ENCODE measurements around the gene PRSS53.
"Not testable (repeated sequence)": the region's sequence is repeated elsewhere in the genome, so short reads cannot be mapped to it uniquely, and the experiment has no call there.

Gene PRSS53

DNA sequence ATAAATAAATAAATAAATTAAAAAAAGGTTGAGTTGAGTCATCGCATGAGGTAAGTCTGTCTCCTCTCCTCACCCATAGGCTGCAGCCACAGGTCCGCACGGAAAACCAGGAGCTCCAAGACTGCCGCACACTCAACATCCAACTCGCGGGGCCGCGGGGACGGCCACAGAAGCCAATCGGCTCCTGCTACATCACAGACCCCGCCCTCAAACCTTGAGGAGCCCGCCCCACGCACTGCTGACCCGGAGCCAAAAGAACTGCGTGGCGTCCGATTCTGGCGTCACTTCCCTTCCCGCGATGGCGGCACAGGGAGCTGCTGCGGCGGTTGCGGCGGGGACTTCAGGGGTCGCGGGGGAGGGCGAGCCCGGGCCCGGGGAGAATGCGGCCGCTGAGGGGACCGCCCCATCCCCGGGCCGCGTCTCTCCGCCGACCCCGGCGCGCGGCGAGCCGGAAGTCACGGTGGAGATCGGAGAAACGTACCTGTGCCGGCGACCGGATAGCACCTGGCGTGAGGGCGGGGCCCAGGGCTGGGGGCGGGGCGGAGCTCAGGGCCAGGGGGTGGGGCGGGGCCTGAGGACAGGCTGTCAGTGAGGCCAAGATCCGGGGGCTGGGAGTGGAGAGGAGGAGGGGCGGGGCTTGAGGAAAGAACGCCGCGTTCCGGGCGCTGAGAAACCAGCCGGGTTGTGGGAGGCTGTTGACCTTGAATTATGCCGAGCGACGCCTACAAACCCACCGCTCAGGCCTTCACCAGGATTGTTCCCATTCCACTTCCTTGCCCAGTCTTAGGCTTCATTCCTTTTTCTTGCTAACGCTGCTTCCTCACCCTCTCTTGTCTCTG, 28.9 kb upstream of the PRSS53 start, which contains the start of gene KAT8:
TSS of gene KAT8 (plus strand) at position 281 of the 839 bp plus-strand sequence. CDS start at position 299, 18 bp downstream.
- peak; percentile 95 for DNase-seq

DNA sequence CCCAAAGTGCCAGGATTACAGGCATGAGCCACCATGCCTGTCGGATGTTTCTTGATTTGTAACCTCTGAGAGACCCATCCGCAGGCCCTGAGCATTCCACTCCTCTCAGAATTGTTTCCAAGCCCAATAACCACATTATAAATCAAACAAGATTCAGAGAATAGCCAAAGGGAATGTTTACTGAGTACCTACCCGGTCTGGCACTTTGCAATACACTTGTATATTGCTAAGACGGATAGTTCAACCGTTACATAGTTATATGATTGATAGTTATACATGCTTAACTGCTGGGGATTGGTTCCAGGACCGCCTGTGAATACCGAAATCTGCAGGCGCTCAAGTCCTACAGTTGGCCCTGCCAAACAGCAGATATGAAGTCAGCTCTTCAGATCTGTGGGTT, 25.7 kb upstream of the PRSS53 start:
- DNase-seq, result no peak

GRCh38 chr16:31113121-31114120, 24.7 kb upstream of the PRSS53 start:
- no peak for DNase-seq

DNA sequence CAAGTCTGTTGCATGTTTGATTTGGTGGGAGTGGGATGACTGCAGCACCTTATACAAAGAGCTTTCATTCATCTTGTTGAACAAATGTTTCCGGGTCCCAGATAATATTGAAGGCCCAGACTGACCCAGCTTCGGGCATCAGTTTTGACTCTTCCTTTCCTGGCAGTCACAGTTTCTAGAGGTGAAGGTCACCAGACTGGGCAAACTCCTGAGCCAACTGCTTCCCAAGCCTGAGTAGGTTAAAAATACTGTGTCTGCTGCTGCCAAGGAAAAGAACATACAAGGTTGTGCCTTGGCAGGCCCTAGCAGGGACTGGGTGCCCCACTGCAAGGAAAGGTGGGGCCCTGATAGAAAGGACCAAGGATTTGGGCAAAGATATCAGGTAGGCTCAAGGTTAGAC, 24.0 kb upstream of the PRSS53 start:
- no peak for DNase-seq

DNA sequence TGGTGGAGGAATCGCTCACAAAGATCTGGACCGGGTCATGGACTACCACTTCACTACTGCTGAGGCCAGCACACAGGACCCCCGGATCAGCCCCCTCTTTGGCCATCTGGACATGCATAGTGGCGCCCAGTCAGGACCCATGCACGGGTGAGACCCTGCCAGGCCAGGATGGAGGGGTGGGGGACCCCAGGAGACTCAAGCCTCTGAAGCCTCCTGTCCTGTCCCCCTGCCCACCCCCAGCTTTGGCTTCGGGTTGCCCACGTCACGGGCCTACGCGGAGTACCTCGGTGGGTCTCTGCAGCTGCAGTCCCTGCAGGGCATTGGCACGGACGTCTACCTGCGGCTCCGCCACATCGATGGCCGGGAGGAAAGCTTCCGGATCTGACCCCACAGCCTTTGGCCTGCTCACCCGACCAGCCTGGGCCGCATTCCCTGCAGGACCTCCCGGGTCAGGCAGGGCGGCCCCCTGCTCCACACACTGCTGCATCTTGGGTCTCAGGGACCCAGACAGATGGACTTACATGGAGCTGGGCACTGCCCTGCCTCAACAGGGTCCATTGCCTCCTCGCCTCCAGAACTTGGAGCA, 23.2 kb upstream of the PRSS53 start:
- DNase-seq, result no peak

GRCh38 chr16:31110106-31111034, 21.6 kb upstream of the PRSS53 start:
- DNase-seq, result no peak

- DNase-seq, result no peak
These were observed 20.9 kb upstream of the PRSS53 start for GRCh38 chr16:31109622-31110021.

GRCh38 chr16:31108794-31109558, 20.2 kb upstream of the PRSS53 start:
- DNase-seq, result no peak

GRCh38 chr16:31108035-31108793, 19.5 kb upstream of the PRSS53 start, which contains the start of gene BCKDK:
Gene BCKDK, plus strand, starts transcription at chr16:31108386. Its CDS starts 838 bp downstream, at chr16:31109224.
- DNase-seq, result no peak

DNA sequence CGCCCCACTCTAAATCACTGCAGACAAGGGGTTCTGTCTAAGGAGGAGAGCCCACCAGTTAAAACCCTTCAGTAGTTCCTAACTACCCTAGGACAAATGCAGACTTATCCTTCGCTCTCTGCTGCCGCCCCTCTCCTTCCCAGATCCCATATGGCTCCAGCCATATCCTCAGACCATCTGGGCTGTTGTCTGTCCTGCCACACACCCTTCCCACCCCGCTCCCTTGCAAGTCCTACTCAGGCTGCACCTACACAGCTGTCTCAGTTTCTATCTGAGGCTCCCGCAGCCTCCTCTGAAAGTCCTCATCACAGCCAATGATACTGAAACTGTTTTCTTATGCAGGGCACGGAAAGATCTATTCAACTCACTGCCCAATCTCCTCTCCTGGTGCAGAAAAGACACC, 18.7 kb upstream of the PRSS53 start:
- DNase-seq, result no peak

GRCh38 chr16:31106509-31107464, 18.0 kb upstream of the PRSS53 start:
- no peak for DNase-seq

GRCh38 chr16:31105677-31106213, 17.0 kb upstream of the PRSS53 start:
- DNase-seq, result no peak

DNA sequence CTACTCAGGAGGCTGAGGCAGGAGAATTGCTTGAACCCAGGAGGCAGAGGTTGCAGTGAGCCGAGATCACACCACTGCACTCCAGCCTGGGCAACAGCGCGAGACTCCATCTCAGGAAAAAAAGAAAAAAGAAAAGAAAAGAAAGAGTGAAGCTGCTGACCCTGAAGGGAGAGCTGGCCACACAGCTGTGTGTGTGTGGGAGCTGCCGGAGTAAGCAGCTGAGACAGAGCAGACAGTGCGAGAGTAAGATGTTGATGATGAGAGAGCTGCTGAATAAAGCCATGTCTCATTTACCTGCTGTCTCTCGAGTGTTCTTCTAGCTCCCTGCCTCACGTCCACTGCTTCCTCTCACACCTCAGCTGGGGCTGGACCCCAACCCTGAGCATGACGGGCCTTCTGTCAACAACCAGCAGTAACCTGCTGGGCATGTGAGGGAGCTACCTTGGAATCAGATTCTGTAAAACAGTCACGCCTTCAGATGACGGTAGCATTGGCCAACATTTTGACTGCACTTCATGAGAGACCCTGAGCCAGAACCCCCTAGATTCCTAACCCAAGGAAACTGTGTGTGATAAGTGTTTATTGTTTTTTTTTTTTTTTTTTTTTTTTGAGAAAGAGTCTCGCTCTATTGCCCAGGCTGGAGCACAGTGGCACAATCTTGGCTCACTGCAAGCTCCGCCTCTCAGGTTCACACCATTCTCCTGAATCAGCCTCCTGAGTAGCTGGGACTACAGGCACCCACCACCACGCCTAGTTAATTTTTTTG, 12.3 kb upstream of the PRSS53 start:
- DNase-seq, result not testable (repeated sequence)

- DNase-seq, result no peak
These were observed 11.3 kb upstream of the PRSS53 start for GRCh38 chr16:31099860-31100638.

GRCh38 chr16:31094424-31095120, 5.8 kb upstream of the PRSS53 start, which contains the start of gene VKORC1:
Gene VKORC1, minus strand, starts transcription at chr16:31094797. Its CDS starts 68 bp downstream, at chr16:31094729.
- DNase-seq, result peak; percentile 74

- no peak for DNase-seq
These were observed 5.3 kb upstream of the PRSS53 start for GRCh38 chr16:31094088-31094423.
